Measurements from ENCODE around the gene IFT22.

DNA sequence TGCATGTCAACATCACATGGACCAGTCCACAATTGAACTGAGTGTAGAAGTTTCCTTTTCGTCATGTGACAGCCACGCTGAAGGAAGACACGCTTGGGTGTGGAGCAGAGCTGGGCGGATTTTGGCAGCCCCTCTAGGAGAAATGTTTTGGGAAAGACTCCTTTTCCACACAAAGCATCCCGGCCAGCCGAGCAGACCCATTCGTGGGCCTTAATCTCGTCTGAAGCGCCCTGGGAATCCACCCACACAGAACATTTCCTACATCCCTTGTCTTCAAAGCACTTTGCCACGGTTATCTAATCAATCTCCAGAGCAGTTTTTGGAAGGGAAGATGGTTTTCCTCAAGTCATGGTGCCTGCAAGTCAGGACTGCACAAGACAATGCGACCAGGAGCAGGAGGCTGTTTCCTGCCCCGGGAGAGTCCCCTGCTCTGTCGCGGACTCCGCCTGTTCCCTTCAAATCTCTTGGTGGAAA, 8.4 kb upstream of the IFT22 start:
- no peak for TF ChIP-seq CTCF (IDR thresholded peaks at IDR 0.05; ENCODE audit: low read depth, low read length)
- TF ChIP-seq POLR2A (IDR thresholded peaks at IDR 0.05; ENCODE audit: extremely low read depth, insufficient read length) = no peak
